Dendritic cell treated with granulocyte-macrophage colony-stimulating factor and Interleukin-4, amounts not matched to agents 40 ng/mL and 50 ng/mL, for 4 days (primary cell): ENCODE measurements around the gene JADE2.

ENCODE experiments used
- H3K27ac Mint-ChIP-seq: one replicate; pipeline ENCODE4 v1.8.0; 2022; ENCODE audit warnings: mild to moderate bottlenecking, mixed read lengths
- H3K27me3 Mint-ChIP-seq: one replicate; pipeline ENCODE4 v1.8.0; 2022; ENCODE audit warnings: mild to moderate bottlenecking, mixed read lengths
- H3K36me3 Mint-ChIP-seq: one replicate; pipeline ENCODE4 v1.8.0; 2022; ENCODE audit warnings: low read depth, mixed read lengths
- H3K4me1 Mint-ChIP-seq: one replicate; pipeline ENCODE4 v1.8.0; 2022; ENCODE audit warnings: low read depth, mixed read lengths
- H3K4me3 Mint-ChIP-seq: one replicate; pipeline ENCODE4 v1.8.0; 2022; ENCODE audit warnings: mild to moderate bottlenecking, moderate library complexity, mixed read lengths
- H3K9me3 Mint-ChIP-seq: one replicate; pipeline ENCODE4 v1.8.0; 2022; ENCODE audit warnings: mixed read lengths
- intact Hi-C: fragments of 100-400 bp; cut with micrococcal nuclease; formaldehyde crosslinking; loops from one replicate; pipeline ENCODE4 v1.15.0; 2022

The JADE2 gene

DNA sequence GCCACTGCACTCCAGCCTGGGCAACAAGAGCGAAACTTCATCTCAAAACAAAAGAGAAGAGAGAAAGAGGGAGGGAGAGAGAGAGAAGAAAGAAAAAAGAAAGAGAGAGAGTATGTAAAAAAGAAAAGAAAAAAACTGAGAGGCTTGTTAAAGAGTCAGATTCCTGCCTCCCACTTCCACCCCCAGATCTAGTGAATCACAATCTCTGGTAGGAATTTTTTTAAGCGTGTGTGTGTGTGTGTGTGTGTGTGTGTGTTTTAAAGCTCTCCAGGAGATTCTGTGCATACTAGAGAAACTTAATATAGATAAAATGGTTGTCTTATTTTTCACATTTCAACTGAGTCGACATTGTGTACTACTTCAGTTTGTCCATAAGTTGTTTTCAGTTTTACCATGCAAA lies 75.1 kb downstream of the JADE2 start:
- Mint-ChIP-seq H3K27ac (peak overlapping the region; percentile 30), H3K36me3 (peaks cover 41% of the 10 kb centered on the region)

DNA sequence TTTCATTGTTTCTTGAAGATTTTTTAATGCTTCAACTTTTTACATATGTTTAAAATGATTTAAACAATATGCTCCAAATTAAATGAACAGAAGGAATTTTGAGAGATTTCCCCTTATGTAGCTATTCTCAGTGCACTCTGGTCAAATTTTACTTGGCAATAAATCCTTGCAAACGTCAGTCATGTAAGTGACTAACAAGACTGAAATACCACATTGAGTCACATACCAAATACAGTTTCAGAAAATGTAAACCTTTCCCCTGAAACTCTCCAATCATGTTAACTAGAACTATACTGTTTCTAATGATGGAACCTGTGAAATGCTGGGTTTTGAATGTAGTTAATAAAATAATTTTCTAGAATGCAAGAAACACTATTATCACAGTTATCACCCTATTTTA lies 77.6 kb downstream of the JADE2 start:
- intact Hi-C loops, result no loop called here
- H3K4me3 Mint-ChIP-seq, result no peak overlapping the region
- H3K4me1 Mint-ChIP-seq, result no peaks in the 10 kb centered on the region
- no peaks in the 10 kb centered on the region for H3K27me3 Mint-ChIP-seq
- H3K9me3 Mint-ChIP-seq, result no peaks in the 10 kb centered on the region
- H3K36me3 Mint-ChIP-seq, result peaks cover 63% of the 10 kb centered on the region
- H3K27ac Mint-ChIP-seq, result no peak overlapping the region

More for the DNA sequence above, 75.1 kb downstream of the JADE2 start:
- intact Hi-C loops, result no loop called here
- Mint-ChIP-seq H3K9me3 (no peaks in the 10 kb centered on the region), H3K4me1 (no peaks in the 10 kb centered on the region), H3K4me3 (no peak overlapping the region), H3K27me3 (no peaks in the 10 kb centered on the region)

DNA sequence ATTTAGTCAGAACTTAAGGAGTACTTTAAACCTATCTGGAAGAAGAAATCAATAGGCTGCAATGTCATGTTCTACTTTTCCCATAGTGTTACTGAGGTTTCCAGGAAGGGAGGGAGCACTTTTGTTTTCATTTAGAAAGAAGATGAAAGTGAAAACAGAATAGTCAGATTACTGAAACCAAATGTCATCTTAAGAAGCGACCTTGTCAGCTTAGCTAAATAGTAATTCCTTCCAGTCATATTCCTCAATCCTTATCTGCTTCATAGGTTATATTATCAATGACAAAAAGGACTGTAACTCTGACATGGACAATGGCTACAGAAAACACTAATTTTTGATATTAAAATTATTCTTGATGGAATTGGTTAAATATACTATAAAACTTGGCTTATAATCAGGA lies 79.4 kb downstream of the JADE2 start:
- intact Hi-C loops, result no loop called here
- H3K27me3 Mint-ChIP-seq, result no peaks in the 10 kb centered on the region
- no peak overlapping the region for H3K4me3 Mint-ChIP-seq
- H3K4me1 Mint-ChIP-seq, result no peaks in the 10 kb centered on the region
- no peak overlapping the region for H3K27ac Mint-ChIP-seq
- H3K9me3 Mint-ChIP-seq, result no peaks in the 10 kb centered on the region
- peaks cover 79% of the 10 kb centered on the region for H3K36me3 Mint-ChIP-seq

DNA sequence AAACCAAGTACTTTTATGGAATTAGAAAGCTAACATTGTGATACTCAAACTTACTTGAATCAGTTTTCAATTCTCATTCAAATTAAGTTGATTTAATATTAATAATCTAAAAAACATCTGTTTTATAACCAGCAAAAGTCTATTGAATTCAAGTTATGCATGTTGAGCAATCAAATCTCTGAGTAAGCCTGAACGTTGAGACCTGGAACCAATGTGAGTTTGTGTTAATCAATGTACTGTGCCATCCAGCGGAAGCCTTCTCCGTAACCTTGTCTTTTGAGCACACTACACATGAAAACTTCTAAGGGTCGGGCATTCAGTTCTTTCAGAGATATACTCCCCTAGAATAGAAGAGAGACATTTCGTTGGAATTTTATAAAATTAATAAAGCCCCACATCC lies 81.3 kb downstream of the JADE2 start:
- Mint-ChIP-seq H3K9me3 (no peaks in the 10 kb centered on the region), H3K4me3 (no peak overlapping the region), H3K27ac (no peak overlapping the region), H3K27me3 (no peaks in the 10 kb centered on the region), H3K4me1 (no peaks in the 10 kb centered on the region), H3K36me3 (peaks cover 88% of the 10 kb centered on the region)
- intact Hi-C loops, result no loop called here

DNA sequence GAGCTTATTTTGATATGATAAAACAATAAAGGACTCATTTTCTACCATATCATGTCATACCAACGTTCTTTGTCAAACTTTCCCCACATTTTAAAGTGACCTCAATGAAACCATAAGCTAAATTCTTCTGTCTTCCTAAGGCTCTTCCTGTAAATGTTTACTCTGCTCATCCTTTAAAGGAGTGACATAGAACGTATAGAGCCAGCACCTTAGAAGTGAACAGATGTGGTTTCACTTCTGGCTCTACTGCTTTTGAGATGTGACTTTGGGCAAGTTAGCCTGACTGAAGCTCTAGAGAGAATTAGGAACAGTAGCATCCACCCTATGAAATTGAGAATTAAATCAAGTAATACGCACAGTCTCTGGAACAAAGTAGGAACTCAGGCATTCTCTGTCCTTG lies 83.1 kb downstream of the JADE2 start:
- no peak overlapping the region for H3K27ac Mint-ChIP-seq
- no peaks in the 10 kb centered on the region for H3K9me3 Mint-ChIP-seq
- intact Hi-C loops, result no loop called here
- H3K27me3 Mint-ChIP-seq, result no peaks in the 10 kb centered on the region
- no peak overlapping the region for H3K4me3 Mint-ChIP-seq
- no peaks in the 10 kb centered on the region for H3K4me1 Mint-ChIP-seq
- H3K36me3 Mint-ChIP-seq, result peaks cover 91% of the 10 kb centered on the region

DNA sequence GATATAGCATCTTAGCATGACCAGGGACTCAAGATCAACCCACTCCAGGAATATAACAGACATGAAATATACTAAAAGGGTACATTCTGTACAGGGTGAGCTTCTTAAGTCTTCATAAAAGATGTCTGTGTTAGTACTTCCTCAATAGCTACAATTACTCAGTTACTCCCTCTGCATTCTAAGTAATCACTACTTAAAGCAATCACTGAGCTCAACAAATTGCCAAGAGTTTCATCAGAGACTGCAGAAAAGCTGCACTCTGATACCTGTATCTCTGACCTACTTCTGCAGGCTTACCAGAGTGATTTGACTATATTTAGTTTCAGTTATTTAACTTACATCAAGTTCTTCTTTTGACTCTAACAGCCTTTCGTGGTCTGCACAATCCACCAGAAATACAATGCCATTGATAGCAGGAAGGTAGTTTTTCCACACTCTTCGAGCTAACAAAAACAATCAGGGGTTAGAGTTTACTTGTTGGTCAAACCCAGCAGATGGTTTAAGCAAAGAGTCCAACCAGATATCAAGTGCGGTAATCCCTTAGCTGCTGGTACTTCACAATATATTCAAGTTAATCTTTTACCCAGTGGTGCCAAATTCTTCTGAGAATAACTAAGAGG lies 83.9 kb downstream of the JADE2 start:
- H3K36me3 Mint-ChIP-seq, result peaks cover 91% of the 10 kb centered on the region
- no peak overlapping the region for H3K4me3 Mint-ChIP-seq
- H3K27ac Mint-ChIP-seq, result no peak overlapping the region
- H3K4me1 Mint-ChIP-seq, result no peaks in the 10 kb centered on the region
- intact Hi-C loops, result no loop called here
- no peaks in the 10 kb centered on the region for H3K27me3 Mint-ChIP-seq
- H3K9me3 Mint-ChIP-seq, result no peaks in the 10 kb centered on the region

DNA sequence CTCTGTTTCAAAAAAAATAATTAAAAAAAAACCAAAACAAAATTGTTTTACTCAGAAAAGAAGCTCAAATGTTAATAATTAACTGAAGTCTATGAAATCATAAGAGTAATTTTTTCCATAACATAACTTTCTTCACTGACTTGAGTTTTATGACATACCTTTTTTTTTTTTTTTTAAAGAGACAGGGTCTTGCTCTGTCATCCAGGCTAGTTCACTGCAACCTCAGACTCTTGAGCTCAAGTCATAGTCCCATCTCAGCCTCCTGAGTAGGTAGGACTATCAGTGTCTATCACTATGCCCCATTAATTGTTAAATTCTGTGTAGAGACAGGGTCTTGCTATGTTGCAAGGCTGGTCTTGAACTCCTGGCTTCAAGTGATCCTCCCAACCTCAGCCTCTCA lies 85.3 kb downstream of the JADE2 start:
- intact Hi-C loops, result no loop called here
- Mint-ChIP-seq H3K36me3 (peaks cover 93% of the 10 kb centered on the region), H3K27ac (no peak overlapping the region), H3K27me3 (no peaks in the 10 kb centered on the region), H3K4me3 (no peak overlapping the region), H3K9me3 (no peaks in the 10 kb centered on the region), H3K4me1 (no peaks in the 10 kb centered on the region)

DNA sequence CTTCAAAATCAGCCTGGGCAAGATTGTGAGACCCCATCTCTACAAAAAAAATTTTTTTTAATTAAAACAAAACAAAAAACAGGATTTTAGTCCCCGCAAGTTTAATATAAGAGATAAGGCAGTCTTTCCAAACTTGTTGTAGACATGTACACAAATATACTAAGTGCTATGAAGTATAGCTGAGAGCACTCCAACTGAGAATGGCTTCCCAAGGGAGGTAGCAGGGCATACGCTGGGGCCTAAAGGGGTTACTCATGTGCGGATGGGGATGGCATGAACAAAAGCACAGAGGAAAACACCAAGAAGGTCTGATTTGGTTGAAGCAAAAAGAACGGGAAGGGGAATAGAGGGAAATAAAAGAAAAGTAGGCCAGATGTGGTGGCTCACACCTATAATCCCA lies 86.0 kb downstream of the JADE2 start:
- no peaks in the 10 kb centered on the region for H3K27me3 Mint-ChIP-seq
- peaks cover 95% of the 10 kb centered on the region for H3K36me3 Mint-ChIP-seq
- H3K9me3 Mint-ChIP-seq, result no peaks in the 10 kb centered on the region
- intact Hi-C loops, result no loop called here
- H3K4me1 Mint-ChIP-seq, result no peaks in the 10 kb centered on the region
- no peak overlapping the region for H3K27ac Mint-ChIP-seq
- H3K4me3 Mint-ChIP-seq, result no peak overlapping the region

DNA sequence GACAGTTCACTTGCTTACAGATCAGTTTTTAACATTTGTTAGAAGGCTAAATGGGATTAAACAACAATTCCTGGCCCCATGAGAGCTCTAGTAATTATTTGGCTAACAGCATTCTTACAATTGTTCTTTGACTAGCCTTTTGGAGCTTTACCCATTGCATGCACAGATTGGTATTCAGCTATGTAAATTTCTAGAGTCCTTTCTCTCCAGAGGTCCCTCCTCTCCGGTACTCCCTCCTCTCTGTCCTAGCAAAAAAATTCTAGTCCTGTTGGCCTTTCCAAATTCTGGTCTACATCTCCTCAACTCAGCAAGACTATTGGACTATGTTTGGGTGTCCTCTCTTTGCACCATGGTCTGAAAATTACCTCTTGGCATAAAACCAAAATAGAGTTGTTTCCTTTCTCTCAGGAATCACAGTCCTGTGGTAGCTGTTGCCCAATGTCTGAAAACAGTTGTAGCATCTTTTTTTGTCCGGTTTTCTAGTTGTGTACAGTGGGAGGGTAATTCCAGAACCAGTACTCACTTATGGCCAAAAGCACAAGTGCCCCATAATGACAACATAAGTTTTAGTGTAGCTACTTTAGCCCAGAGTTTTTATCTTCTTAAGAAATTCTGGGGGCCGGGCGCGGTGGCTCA lies 89.1 kb downstream of the JADE2 start:
- Mint-ChIP-seq H3K27me3 (no peaks in the 10 kb centered on the region), H3K4me3 (no peak overlapping the region), H3K27ac (no peak overlapping the region), H3K36me3 (peaks cover 95% of the 10 kb centered on the region), H3K9me3 (no peaks in the 10 kb centered on the region), H3K4me1 (no peaks in the 10 kb centered on the region)
- intact Hi-C loops, result no loop called here

DNA sequence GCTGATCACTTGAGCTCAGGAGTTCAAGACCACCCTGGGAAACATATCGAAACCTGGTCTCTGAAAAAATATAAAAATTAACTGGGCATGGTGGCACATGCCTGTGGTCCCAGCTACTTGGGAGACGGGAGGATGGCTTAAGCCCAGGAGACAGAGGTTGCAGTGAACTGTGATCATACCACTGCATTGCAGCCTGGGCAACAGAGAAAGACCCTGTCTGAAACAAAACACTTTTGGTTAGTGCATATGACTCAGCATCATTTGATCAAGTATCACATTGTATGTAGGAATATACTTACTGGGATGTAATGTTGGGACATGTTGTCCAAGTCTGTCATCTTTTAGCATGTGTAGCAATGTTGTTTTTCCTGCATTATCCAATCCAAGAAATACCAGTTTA lies 95.2 kb downstream of the JADE2 start:
- peaks cover 79% of the 10 kb centered on the region for H3K36me3 Mint-ChIP-seq
- no peak overlapping the region for H3K27ac Mint-ChIP-seq
- no peaks in the 10 kb centered on the region for H3K9me3 Mint-ChIP-seq
- H3K27me3 Mint-ChIP-seq, result no peaks in the 10 kb centered on the region
- H3K4me3 Mint-ChIP-seq, result no peak overlapping the region
- H3K4me1 Mint-ChIP-seq, result peaks cover 14% of the 10 kb centered on the region
- intact Hi-C loops, result no loop called here

DNA sequence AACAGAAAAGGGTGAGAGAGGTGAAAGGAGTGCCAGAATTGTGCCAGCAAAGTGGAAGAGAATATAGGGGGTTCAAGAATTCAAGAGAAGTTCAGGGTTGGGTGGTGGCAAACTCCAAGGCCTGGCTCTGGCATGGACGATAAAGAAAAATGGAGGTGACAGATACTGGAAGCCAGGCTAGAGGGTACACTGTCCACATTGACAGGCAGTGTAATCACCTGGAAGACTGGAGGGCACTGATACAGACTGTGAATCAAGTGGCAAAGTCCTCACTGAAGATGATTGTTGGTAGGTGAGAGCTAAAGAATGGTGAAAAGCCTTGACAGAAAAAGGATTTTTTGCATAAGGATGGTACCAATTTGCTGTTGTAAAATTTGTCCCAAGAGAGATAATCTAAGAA lies 100.1 kb downstream of the JADE2 start:
- no peak overlapping the region for H3K27ac Mint-ChIP-seq
- H3K36me3 Mint-ChIP-seq, result peaks cover 55% of the 10 kb centered on the region
- intact Hi-C loops, result no loop called here
- H3K9me3 Mint-ChIP-seq, result no peaks in the 10 kb centered on the region
- no peaks in the 10 kb centered on the region for H3K27me3 Mint-ChIP-seq
- H3K4me1 Mint-ChIP-seq, result peaks cover 26% of the 10 kb centered on the region
- H3K4me3 Mint-ChIP-seq, result no peak overlapping the region

DNA sequence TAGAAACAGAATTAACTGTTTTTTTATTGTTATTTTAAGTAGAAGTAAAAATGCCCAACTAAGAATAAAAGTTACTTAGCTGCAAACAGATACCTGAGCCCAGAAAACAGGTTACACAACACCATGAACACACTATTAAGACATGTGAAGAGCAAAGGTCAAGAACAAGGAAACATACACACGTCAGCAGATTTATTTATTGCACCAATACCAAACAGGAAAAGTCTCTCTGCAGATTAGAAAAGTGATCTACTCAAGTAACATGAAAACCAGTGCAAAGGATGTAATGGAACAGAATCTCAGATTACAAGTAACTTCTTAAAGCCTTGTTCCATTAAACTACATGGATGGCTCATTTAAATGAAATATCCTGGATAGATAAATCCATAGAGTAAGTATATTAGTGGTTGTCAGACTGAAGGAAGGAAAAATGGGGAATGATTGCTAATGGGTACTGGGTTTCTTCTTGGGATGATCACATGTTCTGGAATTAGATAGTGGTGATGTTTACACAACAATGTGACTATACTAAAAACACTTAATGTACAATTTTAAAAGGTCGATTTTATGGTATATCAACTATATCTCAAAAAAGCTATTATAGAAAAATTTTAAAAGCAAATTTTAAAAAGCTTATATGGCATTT lies 101.0 kb downstream of the JADE2 start:
- Mint-ChIP-seq H3K4me3 (no peak overlapping the region), H3K27ac (no peak overlapping the region), H3K4me1 (peaks cover 26% of the 10 kb centered on the region), H3K36me3 (peaks cover 47% of the 10 kb centered on the region), H3K27me3 (no peaks in the 10 kb centered on the region), H3K9me3 (no peaks in the 10 kb centered on the region)
- intact Hi-C loops, result no loop called here
